ENCODE measurements around the gene LAIR1.

DNA sequence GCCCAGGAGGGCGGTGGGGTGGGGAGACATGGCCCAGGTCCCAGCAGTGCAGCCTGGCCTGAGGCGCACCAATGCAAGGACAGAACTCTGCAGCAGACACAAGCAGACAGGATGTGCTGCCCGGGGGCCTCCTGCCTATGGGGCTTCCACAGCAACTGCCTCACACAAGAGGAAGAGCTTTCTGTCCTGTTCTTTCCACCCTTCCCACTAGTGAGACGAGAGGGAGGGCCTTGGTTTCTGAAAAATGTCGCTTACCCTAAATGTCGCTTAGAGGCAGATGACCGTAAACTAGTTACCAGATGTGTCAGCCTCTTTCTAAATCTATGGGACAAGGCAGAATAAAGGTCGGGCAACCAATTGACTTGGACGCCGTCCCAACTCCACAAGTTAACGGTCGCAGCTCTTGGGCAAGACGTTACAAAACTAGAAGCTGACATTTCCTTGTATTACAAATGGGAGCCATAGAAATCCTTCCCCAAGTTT lies at the start of gene LAIR1:
- TF ChIP-seq CTCF (IDR thresholded peaks at IDR 0.05) (no peak), POLR2A (IDR thresholded peaks at IDR 0.05) (no peak)
